Upper lobe of right lung (tissue), 1 donor: ENCODE results near the gene WDR27. TPM values are rescaled to one million over a fixed set of nuclear protein-coding genes. Genes with fewer than 3 reads are reported as not detected.

Source experiments
- ATAC-seq: fragments of 200-7000 bp; cut with Tn5 transposase; one replicate; pipeline ENCODE4 v1.9.1; 2020; ENCODE audit warnings: mild to moderate bottlenecking, moderate library complexity
- DNase-seq: peaks from one replicate; pipeline ENCODE4 v3.0.0-alpha.2; 2020
- H3K27ac ChIP-seq: fragments of 200-600 bp; one replicate; pipeline ENCODE4 v1.8.0; 2022
- H3K27me3 ChIP-seq: fragments of 200-600 bp; one replicate; pipeline ENCODE4 v1.8.0; 2022; ENCODE audit warnings: mild to moderate bottlenecking
- H3K36me3 ChIP-seq: fragments of 200-600 bp; one replicate; pipeline ENCODE4 v1.8.0; 2022
- H3K4me1 ChIP-seq: fragments of 200-600 bp; one replicate; pipeline ENCODE4 v1.8.0; 2022
- H3K4me3 ChIP-seq: fragments of 200-600 bp; one replicate; pipeline ENCODE4 v1.8.0; 2022; ENCODE audit warnings: mild to moderate bottlenecking
- H3K9me3 ChIP-seq: fragments of 200-600 bp; one replicate; pipeline ENCODE4 v1.8.0; 2022
- intact Hi-C: fragments of 100-400 bp; cut with DNase I; formaldehyde crosslinking; loops from one replicate; pipeline ENCODE4 v1.11.0; 2022
- total RNA-seq: library from RNA; stranded (reverse); fragmentation: NEBNext Ultra II Directional; extraction: Animal tissue kit (Norgen Biotek cat#: 25700); gene quantifications from one replicate; pipeline ENCODE4 v1.2.1, GENCODE V29; 2021
- TF ChIP-seq, protein P1 (sequence below): fragments of 200-600 bp; IDR thresholded peaks from one replicate; pipeline ENCODE4 v1.8.0; 2022; ENCODE audit warnings: antibody characterized with exemption
- donor health status: DM: no; HTN: yes; CAD: no; lungs with severe emphysema.

The WDR27 gene
- total RNA-seq, 1 donor from 2014 or later, result 39.0 TPM

DNA sequence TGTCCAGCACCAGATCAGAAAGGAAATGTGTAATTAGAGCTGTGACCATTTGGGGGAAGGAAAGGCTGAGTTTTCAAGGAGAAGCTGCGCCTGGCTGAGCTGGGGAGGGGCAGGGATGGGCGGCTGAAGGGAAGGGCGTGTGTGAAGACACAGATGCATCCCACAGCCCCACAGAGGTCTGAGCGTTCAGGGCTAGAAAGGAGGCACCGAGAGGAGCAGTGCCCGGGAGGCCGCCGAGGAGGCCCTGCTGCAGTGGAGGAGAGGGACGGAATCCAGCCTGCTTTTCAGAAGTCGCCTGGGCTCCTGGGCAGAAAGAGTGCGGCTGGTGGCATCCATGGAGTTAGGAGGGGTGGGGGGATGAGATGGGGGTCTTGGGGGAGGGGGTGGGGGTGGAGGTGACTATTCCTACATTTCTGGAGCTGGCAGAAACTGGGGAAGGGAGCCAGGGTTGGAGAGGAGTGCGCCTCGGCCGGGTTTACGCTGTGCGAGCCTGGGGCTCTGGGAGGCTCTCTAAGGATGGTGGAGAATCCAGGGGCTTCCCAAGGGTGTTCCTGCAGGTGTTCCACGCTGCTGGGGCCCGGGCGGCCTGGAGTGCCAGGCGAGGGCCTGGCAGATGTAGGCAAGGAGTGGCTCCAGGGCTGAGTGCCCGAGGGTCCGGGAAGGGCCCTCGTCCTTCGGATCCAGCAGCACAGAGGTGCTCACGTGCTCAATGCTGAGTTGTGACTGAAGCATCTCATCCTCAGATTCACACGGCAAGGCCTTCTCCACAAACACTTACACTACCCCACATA, 41.8 kb downstream of the WDR27 start:
- DNase-seq (peak; percentile 55), ATAC-seq (no peak)
- Histone ChIP-seq H3K4me1 (peaks cover 5% of the 10 kb centered on the region), H3K4me3 (no peak overlapping the region), H3K36me3 (peaks cover 4% of the 10 kb centered on the region), H3K27me3 (no peaks in the 10 kb centered on the region), H3K27ac (no peak overlapping the region), H3K9me3 (no peaks in the 10 kb centered on the region)
- intact Hi-C loops, result no loop called here
- TF ChIP-seq, protein P1, sequence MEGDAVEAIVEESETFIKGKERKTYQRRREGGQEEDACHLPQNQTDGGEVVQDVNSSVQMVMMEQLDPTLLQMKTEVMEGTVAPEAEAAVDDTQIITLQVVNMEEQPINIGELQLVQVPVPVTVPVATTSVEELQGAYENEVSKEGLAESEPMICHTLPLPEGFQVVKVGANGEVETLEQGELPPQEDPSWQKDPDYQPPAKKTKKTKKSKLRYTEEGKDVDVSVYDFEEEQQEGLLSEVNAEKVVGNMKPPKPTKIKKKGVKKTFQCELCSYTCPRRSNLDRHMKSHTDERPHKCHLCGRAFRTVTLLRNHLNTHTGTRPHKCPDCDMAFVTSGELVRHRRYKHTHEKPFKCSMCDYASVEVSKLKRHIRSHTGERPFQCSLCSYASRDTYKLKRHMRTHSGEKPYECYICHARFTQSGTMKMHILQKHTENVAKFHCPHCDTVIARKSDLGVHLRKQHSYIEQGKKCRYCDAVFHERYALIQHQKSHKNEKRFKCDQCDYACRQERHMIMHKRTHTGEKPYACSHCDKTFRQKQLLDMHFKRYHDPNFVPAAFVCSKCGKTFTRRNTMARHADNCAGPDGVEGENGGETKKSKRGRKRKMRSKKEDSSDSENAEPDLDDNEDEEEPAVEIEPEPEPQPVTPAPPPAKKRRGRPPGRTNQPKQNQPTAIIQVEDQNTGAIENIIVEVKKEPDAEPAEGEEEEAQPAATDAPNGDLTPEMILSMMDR, result no peak

DNA sequence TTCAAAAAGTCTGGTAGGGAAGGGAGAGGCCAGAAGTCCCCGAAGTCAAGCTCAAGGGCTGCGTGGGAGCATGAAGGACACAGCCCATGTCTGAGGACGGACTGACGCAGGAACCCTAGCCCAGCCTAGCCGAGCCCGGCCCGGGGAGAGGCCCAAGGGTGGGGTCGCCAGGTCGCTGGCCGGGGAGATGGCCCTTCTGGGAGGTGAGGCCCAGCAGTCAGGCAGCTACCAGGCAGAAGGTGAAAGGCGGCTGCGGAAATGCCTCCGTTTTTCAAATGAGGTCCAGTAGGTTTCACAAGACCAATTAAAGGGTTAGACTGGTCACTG, 44.6 kb downstream of the WDR27 start:
- no peak for ATAC-seq

DNA sequence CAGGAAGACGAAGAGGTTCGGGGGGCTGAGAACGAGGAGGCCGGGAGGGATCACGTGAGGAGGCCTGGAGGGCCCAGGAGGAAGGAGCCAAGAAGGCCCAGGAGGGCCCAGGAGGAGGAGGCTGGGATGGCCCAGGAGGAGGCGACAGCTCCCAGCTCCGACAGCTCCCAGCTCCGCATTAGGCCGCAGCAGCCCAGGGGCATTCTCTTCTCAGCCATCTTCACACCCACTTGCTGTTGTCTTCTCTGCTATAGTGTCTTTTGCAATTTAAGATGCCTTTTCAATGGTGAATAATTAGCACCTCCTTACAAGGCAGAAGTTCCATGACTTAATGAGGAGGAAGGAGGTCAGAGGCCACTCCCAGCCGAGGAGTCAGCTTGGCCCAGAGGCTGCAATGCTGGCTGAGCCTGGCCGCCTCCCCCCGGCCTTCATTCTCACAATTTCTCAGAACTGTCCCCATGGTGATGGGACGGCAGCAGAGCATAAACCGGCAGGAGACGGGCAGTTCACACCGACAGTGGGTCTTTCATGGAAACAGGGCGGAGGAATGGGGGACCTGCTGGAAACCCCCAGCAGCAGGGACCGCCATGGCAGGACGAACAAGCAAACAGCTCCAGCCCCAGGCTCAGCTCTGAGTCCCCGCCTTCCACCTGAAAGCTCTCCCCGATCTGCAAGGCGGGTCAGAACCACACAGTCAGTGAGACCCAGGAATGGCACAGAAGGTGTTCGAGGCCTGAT, 45.1 kb downstream of the WDR27 start:
- no peak for ATAC-seq
- Histone ChIP-seq H3K9me3 (no peaks in the 10 kb centered on the region), H3K36me3 (no peaks in the 10 kb centered on the region), H3K27ac (no peak overlapping the region), H3K4me1 (peaks cover 5% of the 10 kb centered on the region), H3K4me3 (no peak overlapping the region), H3K27me3 (no peaks in the 10 kb centered on the region)
- no peak for DNase-seq
- intact Hi-C loops, result no loop called here
- TF ChIP-seq, protein P1, result no peak

More for the DNA sequence above, 44.6 kb downstream of the WDR27 start:
- H3K27me3 ChIP-seq, result no peaks in the 10 kb centered on the region
- no peak for DNase-seq
- H3K4me1 ChIP-seq, result peaks cover 5% of the 10 kb centered on the region
- H3K36me3 ChIP-seq, result no peaks in the 10 kb centered on the region
- intact Hi-C loops, result no loop called here
- H3K4me3 ChIP-seq, result no peak overlapping the region
- TF ChIP-seq, protein P1, result no peak
- no peaks in the 10 kb centered on the region for H3K9me3 ChIP-seq
- no peak overlapping the region for H3K27ac ChIP-seq

DNA sequence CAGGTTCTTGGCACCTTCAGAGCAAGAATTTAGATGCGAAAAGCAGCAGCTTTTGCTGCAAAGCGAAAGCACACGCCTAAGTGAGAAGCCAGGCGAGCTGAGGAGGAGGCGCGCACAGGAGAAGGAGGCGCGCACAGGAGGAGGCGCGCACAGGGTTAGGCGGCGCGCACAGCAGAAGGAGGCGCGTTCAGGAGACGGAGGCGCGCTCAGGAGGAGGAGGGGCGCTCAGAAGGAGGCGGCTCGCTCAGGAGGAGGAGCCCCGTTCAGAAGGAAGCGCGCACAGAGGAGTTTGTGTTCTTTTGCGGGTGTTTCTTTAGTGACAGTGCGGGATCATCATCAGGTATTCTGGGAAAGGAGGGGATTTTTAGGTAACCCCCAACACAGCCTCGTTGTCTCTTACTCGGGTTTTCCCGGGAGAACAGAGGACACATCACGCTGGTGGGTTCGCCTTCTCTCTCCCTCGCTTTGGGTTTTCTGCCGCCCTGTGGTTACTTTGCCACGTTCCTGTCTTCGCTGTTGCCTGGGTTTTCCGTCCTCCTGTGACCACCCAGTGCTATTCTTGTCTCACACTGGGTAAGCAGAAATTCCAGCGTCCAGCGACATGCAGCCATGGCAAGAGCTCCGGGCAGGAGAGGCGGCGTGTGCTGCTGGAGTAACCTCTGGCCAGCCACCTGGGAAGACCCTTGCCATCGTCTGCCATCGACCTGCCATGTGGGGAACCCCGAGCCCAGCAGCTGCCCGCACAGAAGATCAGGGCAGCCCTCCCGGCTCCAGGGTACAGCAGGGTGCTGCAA, 47.0 kb downstream of the WDR27 start:
- peak overlapping the region; percentile 57 for H3K4me3 ChIP-seq
- DNase-seq, result peak; percentile 86
- peak; percentile 98 for ATAC-seq
- TF ChIP-seq, protein P1, result peak; percentile 15
- H3K27me3 ChIP-seq, result no peaks in the 10 kb centered on the region
- peaks cover 5% of the 10 kb centered on the region for H3K4me1 ChIP-seq
- peak overlapping the region; percentile 80 for H3K27ac ChIP-seq
- no peaks in the 10 kb centered on the region for H3K9me3 ChIP-seq
- no peaks in the 10 kb centered on the region for H3K36me3 ChIP-seq
- intact Hi-C loops, result no loop called here

DNA sequence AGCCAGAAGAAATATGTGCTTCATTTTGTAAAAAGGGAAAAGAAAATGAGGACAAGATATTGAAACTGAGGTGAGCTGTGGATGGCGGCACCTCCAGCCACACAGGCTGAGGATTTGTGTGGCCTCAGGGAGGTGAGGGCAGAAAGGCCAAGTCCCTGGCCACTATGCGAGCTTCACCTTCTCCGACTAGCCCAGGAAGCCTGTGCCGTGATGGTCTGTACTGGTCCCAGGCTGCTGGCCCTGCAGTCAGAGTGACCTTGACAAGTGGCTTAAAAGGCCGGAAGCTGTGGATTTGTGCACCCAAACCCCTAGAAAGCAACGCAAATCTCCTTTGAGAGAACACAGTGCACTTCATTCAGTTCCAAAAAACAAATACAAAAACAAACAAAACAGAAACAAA, 48.1 kb downstream of the WDR27 start:
- H3K27ac ChIP-seq, result peak overlapping the region; percentile 80
- TF ChIP-seq, protein P1, result no peak
- intact Hi-C loops, result no loop called here

More for the DNA sequence above, 48.1 kb downstream of the WDR27 start:
- ATAC-seq (no peak), DNase-seq (no peak)
- H3K27me3 ChIP-seq, result no peaks in the 10 kb centered on the region
- H3K4me1 ChIP-seq, result peaks cover 5% of the 10 kb centered on the region
- no peaks in the 10 kb centered on the region for H3K9me3 ChIP-seq
- peak overlapping the region; percentile 57 for H3K4me3 ChIP-seq
- H3K36me3 ChIP-seq, result no peaks in the 10 kb centered on the region
